GM21515 (cell line): ENCODE data around the gene SDR42E1.
"Not testable (repeated sequence)": the region's sequence is repeated elsewhere in the genome, so short reads cannot be mapped to it uniquely, and the experiment has no call there.

ENCODE experiments used
- ATAC-seq: cut with Tn5 transposase; IDR thresholded peaks from one replicate; pipeline ENCODE4 v1.9.1; 2021; ENCODE audit not compliant: unreplicated experiment

The SDR42E1 gene

DNA sequence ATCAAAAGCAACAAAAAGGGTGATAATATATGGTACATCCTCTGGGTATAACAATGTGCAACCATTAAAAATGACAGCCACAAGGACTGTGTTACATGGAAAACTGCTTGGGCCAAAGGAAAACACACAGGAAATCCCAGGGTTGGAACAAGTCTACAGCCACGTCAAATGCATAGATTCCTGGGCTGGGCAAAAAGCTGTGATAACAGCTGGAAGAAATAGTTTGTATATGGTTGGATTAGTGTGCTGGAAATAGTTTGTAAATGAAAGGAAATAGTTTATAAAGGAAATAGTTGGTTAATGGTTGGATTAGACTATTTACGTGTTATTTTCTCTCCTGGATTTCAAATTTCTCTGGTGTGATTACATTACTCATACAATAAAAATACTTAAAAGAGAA lies 26.4 kb upstream of the SDR42E1 start:
- ATAC-seq = no peak

- no peak for ATAC-seq
Observed at GRCh38 chr16:82037251-82037650, 26.0 kb upstream of the SDR42E1 start.

GRCh38 chr16:82034981-82035612 lies 23.8 kb upstream of the SDR42E1 start, which contains the start of gene HSD17B2:
Gene HSD17B2 (plus strand): TSS chr16:82035253. CDS start chr16:82035425, 172 bp downstream.
- ATAC-seq = no peak

DNA sequence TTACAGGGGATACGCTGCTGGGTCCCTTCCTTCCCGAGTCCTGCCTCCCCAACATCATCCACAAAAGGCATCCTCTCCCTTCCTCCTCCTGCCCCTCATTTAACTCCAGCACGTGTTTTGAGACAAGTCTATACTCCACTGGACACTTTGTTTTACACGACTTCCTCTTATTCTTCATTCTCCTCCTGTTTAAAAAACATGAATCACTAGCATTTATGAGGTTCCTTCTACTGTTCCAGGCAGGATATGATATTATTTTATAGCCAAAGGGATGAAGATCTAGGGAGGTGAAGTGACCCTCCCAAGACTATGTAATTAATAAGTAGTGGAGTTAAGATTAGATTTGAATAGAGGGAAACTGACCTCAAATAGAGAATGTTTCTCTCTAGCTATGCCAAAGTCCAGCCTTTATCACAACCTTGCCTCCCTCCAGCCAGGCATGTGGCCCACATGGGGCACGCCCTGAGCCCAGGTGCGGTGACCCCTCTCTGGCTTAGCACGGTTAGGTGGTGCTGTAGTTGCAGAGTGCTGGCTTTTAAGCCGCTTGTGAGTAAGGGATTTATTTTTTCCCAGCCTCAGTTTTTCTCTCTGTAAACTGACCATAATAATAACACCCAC lies 22.5 kb upstream of the SDR42E1 start:
- no peak for ATAC-seq

GRCh38 chr16:82033006-82033405 lies 21.7 kb upstream of the SDR42E1 start:
- ATAC-seq = no peak

GRCh38 chr16:82031116-82032084 lies 20.1 kb upstream of the SDR42E1 start:
- no peak for ATAC-seq

- no peak for ATAC-seq
Observed at GRCh38 chr16:82027629-82028064, 16.4 kb upstream of the SDR42E1 start.

DNA sequence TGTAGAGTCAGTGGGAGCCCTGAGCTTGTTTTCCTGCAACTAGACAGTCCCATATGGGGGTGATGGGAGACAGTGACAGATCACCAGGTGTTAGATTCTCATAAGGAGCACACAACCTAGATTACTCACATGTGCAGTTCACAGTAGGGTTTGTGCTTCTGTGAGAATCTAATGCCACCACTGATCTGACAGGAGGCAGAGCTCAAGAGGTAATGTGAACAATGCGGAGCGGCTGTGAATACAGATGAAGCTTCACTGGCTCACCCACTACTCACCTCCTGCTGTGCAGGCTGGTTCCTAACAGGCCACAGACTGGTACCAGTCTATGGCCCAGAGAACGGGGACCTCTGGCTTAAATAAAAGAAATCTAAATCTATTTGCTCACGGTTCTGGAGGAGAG lies 13.6 kb upstream of the SDR42E1 start:
- no peak for ATAC-seq

GRCh38 chr16:82024316-82024715 lies 13.0 kb upstream of the SDR42E1 start:
- no peak for ATAC-seq

DNA sequence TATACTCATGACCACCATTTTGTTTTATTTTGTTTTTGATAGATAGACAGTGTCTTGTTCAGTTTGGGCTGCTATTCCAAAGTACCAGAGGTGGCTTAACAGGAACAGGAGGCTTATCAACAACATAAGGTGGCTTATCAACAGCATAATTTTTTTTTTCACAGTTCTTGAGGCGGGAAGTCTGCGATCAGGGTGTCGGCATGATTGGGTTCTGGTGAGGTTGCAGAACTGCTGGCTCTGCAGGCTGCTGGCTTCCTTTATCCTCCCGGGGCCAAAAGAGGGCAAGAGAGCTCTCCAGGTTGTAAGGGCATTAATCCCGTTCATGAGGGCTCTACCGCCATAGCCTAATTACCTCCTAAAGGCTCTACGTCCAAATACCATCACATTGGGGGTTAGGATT lies 11.9 kb upstream of the SDR42E1 start:
- no peak for ATAC-seq

- no peak for ATAC-seq
Observed at GRCh38 chr16:82020051-82020450, 8.8 kb upstream of the SDR42E1 start.

DNA sequence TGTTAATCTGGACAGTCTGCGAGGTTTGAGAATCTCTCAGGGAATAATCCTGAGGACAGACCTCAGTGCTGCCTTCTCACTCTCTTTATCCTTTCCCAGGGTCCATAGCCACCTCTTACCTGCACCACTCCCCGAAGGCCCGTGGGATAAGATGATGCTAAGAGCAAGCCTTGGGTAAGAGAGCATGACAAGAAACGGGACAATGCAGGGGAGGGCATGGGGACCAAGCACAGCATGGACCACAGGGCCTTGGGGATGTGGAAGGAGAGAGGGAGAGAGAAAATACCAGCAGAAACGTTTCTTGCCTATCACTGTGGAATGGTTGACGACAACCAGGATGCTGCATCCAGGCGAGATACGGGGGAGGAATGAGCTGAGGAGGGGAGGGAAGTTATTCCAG lies 8.3 kb upstream of the SDR42E1 start:
- no peak for ATAC-seq

- no peak for ATAC-seq
Observed at GRCh38 chr16:82017911-82018568, 6.8 kb upstream of the SDR42E1 start.

GRCh38 chr16:82016964-82017363 lies 5.7 kb upstream of the SDR42E1 start:
- no peak for ATAC-seq

- no peak for ATAC-seq
Observed at GRCh38 chr16:82016263-82016662, 5.0 kb upstream of the SDR42E1 start.

- ATAC-seq = no peak
Observed at GRCh38 chr16:82013139-82013538, 1.9 kb upstream of the SDR42E1 start.

- no peak for ATAC-seq
Observed at GRCh38 chr16:82010649-82011048, 621 bp downstream of the SDR42E1 start.

DNA sequence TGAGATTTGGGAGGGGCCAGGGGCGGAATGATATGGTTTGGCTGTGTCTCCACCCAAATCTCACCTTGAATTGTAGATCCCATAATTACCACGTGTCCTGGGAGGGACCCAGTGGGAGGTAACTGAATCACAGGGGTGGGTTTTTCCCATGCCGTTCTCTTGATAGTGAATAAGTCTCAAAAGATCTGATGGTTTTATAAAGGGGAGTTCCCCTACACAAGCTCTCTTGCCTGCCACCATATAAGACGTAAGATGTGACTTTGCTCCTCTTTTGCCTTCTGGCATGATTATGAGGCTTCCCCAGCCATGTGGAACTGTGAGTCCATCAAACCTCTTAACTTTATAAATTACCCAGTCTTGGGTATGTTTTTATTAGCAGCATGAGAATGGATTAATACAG lies 1.5 kb downstream of the SDR42E1 start:
- not testable (repeated sequence) for ATAC-seq

GRCh38 chr16:82008957-82009592 lies 2.2 kb downstream of the SDR42E1 start:
- no peak for ATAC-seq

DNA sequence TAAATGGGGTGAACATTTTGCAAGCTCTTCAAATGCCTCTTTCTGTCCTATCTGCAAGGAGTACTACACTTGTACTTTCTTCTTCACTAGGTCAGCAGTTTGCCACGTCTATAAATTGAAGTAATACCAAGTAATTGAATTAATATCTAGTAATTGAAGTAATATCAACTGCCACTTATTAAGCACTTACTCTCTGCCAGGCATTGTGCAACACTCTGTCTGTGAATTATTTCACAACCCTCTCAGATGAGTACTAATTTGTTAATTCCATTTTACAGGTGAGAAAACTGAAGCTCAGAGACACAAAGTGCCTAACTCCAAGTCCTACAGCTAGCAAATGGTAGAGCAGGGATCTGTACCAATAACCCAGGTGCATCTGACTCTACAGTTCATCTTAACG lies 4.1 kb downstream of the SDR42E1 start:
- ATAC-seq = no peak

DNA sequence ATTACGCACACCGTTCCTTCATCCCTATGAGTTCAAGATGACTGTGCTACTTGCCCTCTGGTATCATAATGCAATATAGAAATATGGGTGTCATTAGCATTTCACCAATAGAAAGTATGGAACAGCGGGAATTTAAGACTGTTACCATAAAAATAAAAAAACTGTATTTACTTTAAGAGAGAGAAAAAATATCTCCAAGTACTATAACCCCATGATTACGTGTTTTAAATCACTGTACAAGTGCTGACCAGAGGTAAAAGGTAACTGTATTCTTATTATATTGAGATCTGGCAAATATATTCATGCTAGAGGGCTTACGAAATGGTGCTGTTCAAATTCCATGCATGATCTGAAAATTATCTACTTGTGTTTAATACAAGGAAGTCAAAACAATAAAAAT lies 5.2 kb downstream of the SDR42E1 start:
- ATAC-seq = no peak
